Vagina (tissue), 2 donors: ENCODE data around the gene BRIX1.

Experiments
- POLR2A ChIP-seq, 2 donors: fragments of 450-650 bp; IDR thresholded peaks; one replicate each; pipeline ENCODE4 v1.6.1; 2017; ENCODE audit warnings: antibody characterized with exemption in 2 of 2, mild to moderate bottlenecking in 2 of 2, moderate library complexity in 2 of 2
- POLR2AphosphoS5 ChIP-seq, 2 donors: sonication (generic); formaldehyde crosslinking; IDR thresholded peaks; one replicate each; pipeline ENCODE4 v1.9.0; 2017; ENCODE audit warnings: antibody characterized with exemption in 2 of 2, mild to moderate bottlenecking in 2 of 2, low read depth in 1 of 2; ENCODE audit not compliant: insufficient read depth in 1 of 2
- TF ChIP-seq, protein P1 (sequence below), 3 experiments: fragments of 450-650 bp in 2 of 3; fragments of 200-600 bp in 1 of 3; sonication (generic) in 1 of 3; IDR thresholded peaks; one replicate each; pipeline ENCODE4 v1.5.1; 2017 to 2019; ENCODE audit warnings: antibody characterized with exemption in 3 of 3, mild to moderate bottlenecking in 2 of 3, moderate library complexity in 2 of 3

DNA sequence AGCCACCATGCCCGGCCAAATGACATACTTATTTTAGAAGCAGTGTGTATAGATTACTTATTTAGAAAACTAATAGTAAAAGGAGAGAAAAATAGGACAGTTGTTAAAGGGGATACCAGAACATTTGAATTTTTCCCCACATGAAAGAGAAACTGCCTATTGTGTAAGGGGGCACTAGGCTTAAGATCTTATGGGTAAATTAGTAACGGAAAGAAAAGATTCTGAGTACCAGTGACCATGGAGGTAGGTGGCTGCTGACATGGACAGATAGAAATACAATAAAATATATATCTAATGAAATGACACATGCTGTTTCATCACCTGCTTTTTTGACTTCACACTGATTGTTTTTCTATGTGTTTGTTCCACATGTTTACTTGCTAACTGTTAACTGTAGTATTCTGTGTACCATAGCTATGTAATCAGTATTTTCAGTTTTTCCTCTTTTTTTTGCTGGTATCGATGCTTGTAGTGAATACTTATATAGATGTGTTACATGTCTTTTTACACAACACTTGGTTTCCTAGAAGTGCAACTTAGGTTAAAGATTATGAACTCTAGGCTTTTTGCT, 10.9 kb downstream of the BRIX1 start:
- TF ChIP-seq POLR2A (IDR thresholded peaks at IDR 0.05) (no peak), POLR2AphosphoS5 (IDR thresholded peaks at IDR 0.05; ENCODE audit: insufficient read depth in 1 of 2, low read depth in 1 of 2) (no peak)
- TF ChIP-seq, protein P1, sequence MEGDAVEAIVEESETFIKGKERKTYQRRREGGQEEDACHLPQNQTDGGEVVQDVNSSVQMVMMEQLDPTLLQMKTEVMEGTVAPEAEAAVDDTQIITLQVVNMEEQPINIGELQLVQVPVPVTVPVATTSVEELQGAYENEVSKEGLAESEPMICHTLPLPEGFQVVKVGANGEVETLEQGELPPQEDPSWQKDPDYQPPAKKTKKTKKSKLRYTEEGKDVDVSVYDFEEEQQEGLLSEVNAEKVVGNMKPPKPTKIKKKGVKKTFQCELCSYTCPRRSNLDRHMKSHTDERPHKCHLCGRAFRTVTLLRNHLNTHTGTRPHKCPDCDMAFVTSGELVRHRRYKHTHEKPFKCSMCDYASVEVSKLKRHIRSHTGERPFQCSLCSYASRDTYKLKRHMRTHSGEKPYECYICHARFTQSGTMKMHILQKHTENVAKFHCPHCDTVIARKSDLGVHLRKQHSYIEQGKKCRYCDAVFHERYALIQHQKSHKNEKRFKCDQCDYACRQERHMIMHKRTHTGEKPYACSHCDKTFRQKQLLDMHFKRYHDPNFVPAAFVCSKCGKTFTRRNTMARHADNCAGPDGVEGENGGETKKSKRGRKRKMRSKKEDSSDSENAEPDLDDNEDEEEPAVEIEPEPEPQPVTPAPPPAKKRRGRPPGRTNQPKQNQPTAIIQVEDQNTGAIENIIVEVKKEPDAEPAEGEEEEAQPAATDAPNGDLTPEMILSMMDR (IDR thresholded peaks at IDR 0.05), result no peak
